KMS-11 (cell line): ENCODE data around the gene ERC2.

Experiments used
- H2AFZ ChIP-seq: fragments of 200-600 bp; sonication (generic); 2 replicates; pipeline ENCODE4 v1.6.1; 2016; ENCODE audit warnings: antibody characterized with exemption, mixed run types, low read depth
- H3K27ac ChIP-seq: fragments of 200-600 bp; sonication (generic); 2 replicates; pipeline ENCODE4 v1.6.1; 2016; ENCODE audit warnings: mild to moderate bottlenecking, mixed run types
- H3K27me3 ChIP-seq: fragments of 200-600 bp; sonication (generic); 2 replicates; pipeline ENCODE4 v1.6.1; 2017; ENCODE audit warnings: mild to moderate bottlenecking, low read depth, mixed run types, moderate library complexity; ENCODE audit not compliant: insufficient read depth
- H3K36me3 ChIP-seq: fragments of 200-600 bp; sonication (generic); 2 replicates; pipeline ENCODE4 v1.6.1; 2017; ENCODE audit warnings: mild to moderate bottlenecking, mixed run types; ENCODE audit not compliant: insufficient read depth
- H3K4me1 ChIP-seq: fragments of 200-600 bp; sonication (generic); 2 replicates; pipeline ENCODE4 v1.6.1; 2016; ENCODE audit warnings: mild to moderate bottlenecking, low read depth, mixed run types; ENCODE audit not compliant: poor library complexity, severe bottlenecking
- H3K4me2 ChIP-seq: fragments of 200-600 bp; sonication (generic); 2 replicates; pipeline ENCODE4 v1.7.0; 2016; ENCODE audit warnings: mild to moderate bottlenecking, mixed run types
- H3K4me3 ChIP-seq: fragments of 200-600 bp; sonication (generic); IDR thresholded peaks from 2 replicates; pipeline ENCODE4 v1.6.1; 2017; ENCODE audit warnings: low read depth, low read length, mixed read lengths; ENCODE audit not compliant: insufficient read depth
- H3K79me2 ChIP-seq: fragments of 200-600 bp; sonication (generic); 2 replicates; pipeline ENCODE4 v1.6.1; 2016; ENCODE audit warnings: low read depth, mixed run types; ENCODE audit not compliant: insufficient read depth
- H3K9ac ChIP-seq: fragments of 200-600 bp; sonication (generic); 2 replicates; pipeline ENCODE4 v1.6.1; 2016; ENCODE audit warnings: mild to moderate bottlenecking, mixed run types
- H4K20me1 ChIP-seq: fragments of 200-600 bp; sonication (generic); 2 replicates; pipeline ENCODE4 v1.6.1; 2016; ENCODE audit warnings: mild to moderate bottlenecking, mixed run types; ENCODE audit not compliant: insufficient read depth
- TF ChIP-seq, protein P1 (sequence below): fragments of 200-600 bp; sonication (generic); conservative IDR thresholded peaks from 2 replicates; pipeline ENCODE4 v1.6.1; 2017; ENCODE audit warnings: low read depth, mild to moderate bottlenecking, antibody characterized with exemption, low read length, moderate library complexity, mixed read lengths

The ERC2 gene

DNA sequence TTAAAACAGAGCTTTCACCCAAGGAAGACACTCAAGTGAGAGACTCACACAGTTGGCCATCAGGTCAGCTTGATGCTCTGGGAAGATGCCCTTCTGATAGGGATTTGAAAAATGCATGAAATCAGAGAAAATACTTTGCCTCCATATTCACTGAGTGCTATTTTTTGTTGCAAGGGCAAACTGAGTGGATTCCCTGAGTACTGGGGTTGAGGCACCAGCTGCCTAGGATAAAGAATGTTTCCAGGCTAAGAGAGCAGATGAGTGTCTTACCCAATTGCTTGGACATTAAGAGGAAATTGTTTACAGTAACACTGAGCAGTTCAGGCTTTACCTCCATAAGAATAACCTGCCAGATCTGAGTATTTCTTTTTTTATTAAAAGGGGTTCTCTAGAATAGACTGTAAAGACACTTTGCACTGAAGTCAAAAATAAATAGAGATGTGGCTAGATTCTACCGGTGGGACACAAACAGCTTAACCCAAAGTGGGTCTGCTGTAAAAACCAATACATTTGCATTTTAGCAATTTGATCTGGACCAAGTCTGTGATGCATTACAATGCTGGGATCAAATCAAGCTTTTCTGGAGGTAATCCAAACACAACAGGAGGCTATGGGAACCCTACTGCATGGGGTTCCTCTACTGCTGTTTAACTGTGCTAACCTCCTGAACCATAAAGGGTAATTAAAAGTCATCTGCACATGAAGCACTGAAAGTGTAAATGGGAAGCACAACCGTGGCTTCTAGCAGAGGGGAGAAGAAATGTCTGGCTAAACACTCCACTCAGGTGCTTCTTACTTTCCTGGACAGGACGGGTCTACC, 742.4 kb downstream of the ERC2 start:
- Histone ChIP-seq H3K79me2 (no peaks in the 10 kb centered on the region), H3K27ac (no peak overlapping the region), H3K27me3 (no peaks in the 10 kb centered on the region), H4K20me1 (no peaks in the 10 kb centered on the region), H3K4me1 (peaks cover 6% of the 10 kb centered on the region), H3K4me3 (no peak overlapping the region), H2AFZ (no peak overlapping the region), H3K4me2 (no peak overlapping the region), H3K9ac (no peak overlapping the region), H3K36me3 (no peaks in the 10 kb centered on the region)
- TF ChIP-seq, protein P1, sequence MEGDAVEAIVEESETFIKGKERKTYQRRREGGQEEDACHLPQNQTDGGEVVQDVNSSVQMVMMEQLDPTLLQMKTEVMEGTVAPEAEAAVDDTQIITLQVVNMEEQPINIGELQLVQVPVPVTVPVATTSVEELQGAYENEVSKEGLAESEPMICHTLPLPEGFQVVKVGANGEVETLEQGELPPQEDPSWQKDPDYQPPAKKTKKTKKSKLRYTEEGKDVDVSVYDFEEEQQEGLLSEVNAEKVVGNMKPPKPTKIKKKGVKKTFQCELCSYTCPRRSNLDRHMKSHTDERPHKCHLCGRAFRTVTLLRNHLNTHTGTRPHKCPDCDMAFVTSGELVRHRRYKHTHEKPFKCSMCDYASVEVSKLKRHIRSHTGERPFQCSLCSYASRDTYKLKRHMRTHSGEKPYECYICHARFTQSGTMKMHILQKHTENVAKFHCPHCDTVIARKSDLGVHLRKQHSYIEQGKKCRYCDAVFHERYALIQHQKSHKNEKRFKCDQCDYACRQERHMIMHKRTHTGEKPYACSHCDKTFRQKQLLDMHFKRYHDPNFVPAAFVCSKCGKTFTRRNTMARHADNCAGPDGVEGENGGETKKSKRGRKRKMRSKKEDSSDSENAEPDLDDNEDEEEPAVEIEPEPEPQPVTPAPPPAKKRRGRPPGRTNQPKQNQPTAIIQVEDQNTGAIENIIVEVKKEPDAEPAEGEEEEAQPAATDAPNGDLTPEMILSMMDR: no peak

DNA sequence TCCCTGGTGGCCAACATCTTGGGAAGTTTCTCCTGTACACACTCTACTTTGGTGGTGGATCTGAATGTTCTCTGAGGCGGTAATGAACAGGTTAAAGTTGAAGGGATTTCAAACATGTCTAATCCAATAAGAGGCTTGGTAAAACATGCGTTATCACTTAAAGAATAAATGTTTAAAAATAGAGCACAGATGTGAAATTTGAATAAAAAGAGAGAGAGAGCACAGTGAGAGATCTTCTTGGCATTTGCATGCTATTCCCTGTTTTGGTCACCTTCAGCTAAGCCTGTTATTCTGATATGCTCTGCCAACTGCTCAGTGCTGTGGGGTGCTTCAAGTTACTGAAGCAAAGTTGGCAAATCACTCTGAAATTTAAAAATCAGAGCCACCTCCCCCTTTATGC, 743.4 kb downstream of the ERC2 start:
- no peaks in the 10 kb centered on the region for H3K36me3 ChIP-seq
- TF ChIP-seq, protein P1: no peak
- H3K27ac ChIP-seq: no peak overlapping the region
- H3K4me1 ChIP-seq: peaks cover 6% of the 10 kb centered on the region
- no peak overlapping the region for H2AFZ ChIP-seq
- no peaks in the 10 kb centered on the region for H4K20me1 ChIP-seq
- no peak overlapping the region for H3K4me2 ChIP-seq
- no peaks in the 10 kb centered on the region for H3K27me3 ChIP-seq
- no peak overlapping the region for H3K9ac ChIP-seq
- no peak overlapping the region for H3K4me3 ChIP-seq
- H3K79me2 ChIP-seq: no peaks in the 10 kb centered on the region

DNA sequence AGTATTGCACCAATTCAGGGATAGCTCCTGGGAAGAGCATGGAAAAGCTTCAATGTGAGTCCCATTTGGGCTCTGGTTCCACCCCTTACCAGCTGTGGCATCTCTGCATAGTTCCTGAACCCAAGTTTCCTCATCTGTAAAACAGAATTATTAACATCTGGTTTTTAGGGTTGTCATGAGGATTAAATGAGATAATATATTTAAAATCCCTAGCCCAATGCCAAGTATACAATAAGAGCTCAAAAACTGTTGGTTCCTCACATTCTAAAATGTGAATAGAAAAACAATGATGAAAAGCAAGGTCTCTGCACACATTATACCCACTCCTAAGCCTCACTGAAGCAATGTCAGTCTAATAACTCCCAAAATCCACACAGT, 743.9 kb downstream of the ERC2 start:
- H3K4me2 ChIP-seq: no peak overlapping the region
- no peaks in the 10 kb centered on the region for H3K36me3 ChIP-seq
- peaks cover 6% of the 10 kb centered on the region for H3K4me1 ChIP-seq
- TF ChIP-seq, protein P1: no peak
- no peak overlapping the region for H3K4me3 ChIP-seq
- H2AFZ ChIP-seq: no peak overlapping the region
- H3K27me3 ChIP-seq: no peaks in the 10 kb centered on the region
- H3K27ac ChIP-seq: no peak overlapping the region
- no peaks in the 10 kb centered on the region for H3K79me2 ChIP-seq
- no peak overlapping the region for H3K9ac ChIP-seq
- H4K20me1 ChIP-seq: no peaks in the 10 kb centered on the region

DNA sequence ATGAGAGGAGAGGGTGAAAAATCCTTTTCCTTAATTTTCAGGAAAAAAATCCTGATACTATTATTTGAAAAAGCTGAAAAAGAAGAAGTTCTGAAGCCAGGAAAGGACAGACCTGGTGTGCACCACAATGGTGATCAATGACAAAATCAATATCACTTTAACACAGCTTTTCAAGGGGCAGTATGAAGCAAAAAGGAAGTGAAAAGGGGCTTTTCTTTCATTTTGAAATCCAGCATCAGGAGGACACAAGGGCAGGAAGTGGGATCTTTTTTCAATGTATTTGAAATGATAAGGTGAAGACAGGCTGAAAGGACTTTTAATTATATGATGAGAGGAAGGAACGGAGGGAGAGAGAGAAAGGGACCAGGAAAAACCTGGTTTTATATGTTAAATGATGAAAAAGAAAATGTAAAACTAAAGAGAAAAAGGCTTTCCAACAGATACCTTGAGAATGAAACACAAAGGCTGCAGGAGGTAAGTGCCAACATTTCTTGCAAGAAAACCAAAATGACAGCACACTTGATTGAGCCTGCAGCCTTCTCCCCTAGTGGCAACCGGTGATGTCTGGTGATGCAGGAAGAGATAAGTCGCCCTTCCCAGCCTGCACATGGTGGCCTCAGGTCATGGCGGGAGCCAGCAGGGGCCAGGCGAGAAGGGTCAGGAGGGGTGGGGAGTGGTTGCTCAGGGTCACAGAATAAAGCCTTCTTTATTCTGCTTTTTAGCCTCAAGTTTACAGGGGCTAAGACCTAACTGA, 744.4 kb downstream of the ERC2 start:
- Histone ChIP-seq H3K4me2 (no peak overlapping the region), H3K4me1 (peaks cover 6% of the 10 kb centered on the region), H2AFZ (no peak overlapping the region), H3K4me3 (no peak overlapping the region), H3K9ac (no peak overlapping the region), H3K79me2 (no peaks in the 10 kb centered on the region), H4K20me1 (no peaks in the 10 kb centered on the region), H3K36me3 (no peaks in the 10 kb centered on the region), H3K27me3 (no peaks in the 10 kb centered on the region), H3K27ac (no peak overlapping the region)
- TF ChIP-seq, protein P1: no peak
